NCI-H1694 (cell line): ENCODE results near the gene CPSF2.

Experiments used
- DNase-seq: peaks from one replicate; lab custom pipeline; 2025; lab: John Stamatoyannopoulos, UW

The CPSF2 gene

DNA sequence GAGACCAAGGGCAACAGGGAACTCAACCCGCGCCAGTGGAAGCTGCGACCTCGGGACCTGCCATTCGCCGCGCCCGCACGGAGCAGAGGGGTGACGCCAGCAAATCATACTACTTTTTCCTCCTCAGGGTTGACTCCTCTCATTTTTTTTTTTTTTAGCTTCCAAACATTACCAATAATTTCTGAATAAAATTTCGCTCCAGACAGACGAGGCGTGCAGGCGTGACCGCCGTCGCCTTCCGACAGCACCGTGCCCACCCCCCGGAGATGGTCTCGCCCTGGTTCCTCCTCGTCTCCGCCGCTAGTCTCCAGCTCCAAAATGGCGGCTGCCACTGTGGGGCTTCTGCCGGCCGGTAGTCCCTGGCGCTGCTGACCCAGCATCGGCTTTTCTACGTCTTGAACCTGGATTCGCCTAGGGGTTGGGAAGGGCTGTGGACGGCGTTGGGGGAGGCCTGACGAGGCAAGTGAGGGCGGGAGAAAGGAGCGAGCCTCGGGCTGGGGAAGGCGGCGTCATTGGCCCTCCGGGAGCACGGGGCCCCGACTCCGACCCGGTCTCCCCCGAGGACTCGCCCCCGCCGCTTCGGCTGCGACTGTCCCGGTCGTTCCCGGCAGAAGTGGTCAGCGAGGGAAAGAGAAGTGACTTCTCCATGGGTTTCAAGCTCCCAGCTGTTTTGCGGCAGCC lies at the start of gene CPSF2, which contains the start of gene NDUFB1:
CPSF2 (plus strand) TSS at position 300 of the 681 bp plus-strand sequence. CDS start 9,016 bp downstream, outside the sequence.
NDUFB1 (minus strand) TSS at position 37 of the 681 bp plus-strand sequence. CDS start 4,069 bp downstream, outside the sequence.
- DNase-seq: peak; percentile 79

DNA sequence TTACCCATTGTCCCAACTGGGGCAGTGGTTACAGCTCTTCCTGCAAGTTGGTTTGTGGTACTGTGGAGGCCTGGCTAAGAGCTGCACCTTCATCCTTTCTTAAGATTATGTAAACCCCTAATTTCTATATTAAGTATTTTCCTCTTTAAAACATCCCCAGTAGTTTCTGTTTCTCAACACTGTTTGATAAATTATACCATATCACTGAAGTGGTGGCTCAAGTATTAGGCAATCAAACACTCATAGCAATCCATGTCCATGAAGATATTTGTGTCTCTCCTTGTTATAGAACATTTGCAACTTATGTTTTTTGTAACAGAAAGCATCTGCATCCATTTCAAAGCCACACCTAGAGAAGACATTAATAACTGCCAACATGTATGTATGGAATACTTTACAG lies 47.2 kb upstream of the CPSF2 start:
- DNase-seq: no peak

DNA sequence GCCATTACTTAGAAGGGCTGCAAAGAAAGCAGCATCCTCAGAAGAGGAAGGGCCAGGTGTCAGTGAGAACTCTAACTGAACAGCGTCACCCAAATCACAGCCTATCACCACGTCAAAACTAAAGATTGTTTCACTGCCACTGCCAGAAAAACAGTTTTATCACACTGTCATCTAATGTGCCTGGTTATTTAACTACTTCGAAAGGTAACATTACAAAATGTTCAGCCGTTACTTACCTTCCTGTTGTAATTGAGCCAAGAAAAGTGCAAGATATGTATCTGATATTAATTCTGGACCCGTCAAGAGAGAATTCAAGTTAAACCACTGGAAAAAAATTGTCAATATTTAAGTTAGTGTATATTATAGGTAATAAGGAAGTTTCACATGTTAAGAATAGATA lies 33.3 kb upstream of the CPSF2 start:
- no peak for DNase-seq

DNA sequence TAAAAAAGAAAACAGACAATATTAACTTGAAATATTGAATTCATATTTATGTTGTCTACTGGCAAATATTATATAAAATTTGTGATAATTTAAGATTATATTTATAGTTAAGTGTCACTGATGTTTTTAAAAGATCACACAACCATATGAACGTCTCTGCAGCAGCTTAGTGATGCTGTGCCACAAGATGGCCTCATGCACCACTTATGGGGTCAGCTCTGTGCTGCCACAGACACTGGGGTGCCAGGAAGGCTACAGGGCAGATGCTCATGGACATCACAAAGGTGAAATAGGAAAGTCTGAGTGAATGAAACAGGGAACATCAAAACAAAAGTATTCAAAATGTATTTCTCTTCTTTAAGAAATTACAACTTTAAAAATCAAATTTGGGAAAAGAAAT lies 28.4 kb upstream of the CPSF2 start:
- no peak for DNase-seq

DNA sequence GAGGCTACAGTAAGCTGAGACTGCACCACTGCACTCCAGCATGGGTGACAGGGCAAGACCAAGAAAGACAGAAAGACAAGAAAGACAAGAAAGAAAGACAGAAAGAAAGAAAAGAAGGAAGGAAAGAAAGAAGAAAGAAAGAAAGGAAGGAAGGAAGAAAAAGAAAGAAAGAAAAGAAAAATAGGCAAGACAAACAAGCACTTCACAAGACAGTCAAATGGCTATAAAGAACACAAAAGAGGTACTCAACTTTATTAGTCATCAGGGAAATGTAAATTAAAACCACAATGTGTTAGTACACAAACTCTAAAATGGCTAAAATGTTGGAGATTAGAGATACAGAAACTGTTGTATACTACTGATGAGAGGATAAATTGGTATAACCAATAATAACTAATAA lies 22.0 kb upstream of the CPSF2 start:
- DNase-seq: no peak

DNA sequence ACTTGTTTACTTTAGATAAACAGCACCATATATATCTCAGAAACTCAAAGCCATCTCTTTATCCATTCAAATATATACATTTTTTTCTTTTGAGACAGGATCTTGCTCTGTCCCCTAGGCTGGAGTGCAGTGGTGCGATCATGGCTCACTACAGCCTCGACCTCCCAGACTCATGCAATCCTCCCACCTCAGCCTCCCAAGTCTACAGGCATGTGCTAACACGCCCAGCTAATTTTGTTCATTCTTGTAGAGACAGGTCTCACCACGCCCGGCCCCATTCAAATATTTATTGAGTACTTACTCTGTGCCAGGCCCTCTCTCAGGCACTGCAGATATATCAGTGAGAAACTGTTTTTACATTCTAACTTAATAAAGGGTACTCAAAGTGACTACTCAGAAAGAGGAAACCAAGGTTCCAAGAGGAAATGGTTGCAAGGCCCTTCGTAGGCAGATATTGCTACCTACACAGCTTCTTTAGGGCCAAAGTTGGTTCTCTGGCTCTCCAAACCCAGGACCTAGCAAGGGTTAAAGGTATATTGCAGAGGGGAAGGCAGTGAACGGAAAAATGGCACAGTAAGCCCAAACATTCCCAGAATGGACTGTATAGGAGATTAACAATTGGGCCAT lies 18.3 kb upstream of the CPSF2 start:
- DNase-seq: no peak

DNA sequence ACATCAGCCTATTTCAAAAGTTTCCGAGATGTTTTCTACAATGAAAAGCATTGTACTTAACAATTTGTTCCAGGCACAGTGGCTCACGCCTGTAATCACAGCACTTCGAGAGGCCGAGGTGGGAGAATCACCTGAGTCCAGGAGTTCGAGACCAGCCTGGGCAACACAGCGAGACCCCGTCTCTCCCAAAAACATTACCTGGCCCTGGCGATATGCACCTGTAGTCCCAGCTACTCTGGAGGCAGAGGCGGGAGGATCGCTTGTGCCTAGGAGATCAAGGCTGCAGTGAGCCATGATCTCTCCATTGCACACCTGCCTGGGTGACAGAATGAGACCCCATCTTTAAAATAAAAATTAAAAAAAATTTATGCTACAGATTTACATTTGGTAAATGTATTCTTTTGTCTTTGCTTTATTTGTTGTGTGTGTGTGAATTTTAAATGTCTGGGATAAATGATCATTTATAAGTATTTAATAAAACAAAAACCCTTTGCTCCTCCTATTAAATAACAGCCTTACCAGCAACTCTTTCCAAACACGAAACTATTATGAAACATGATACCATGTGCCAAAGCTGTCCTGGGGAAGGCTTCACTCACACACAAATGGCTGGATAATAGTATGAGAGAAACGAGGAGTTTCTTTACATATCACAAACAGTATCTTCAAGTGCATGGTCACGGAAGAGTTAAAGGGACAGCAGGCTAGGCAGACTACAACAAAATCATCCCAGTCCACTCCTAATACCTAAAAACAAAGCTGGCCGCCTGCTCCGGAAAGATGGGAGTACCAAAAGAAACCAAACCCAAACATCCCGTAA lies 16.5 kb upstream of the CPSF2 start:
- no peak for DNase-seq

DNA sequence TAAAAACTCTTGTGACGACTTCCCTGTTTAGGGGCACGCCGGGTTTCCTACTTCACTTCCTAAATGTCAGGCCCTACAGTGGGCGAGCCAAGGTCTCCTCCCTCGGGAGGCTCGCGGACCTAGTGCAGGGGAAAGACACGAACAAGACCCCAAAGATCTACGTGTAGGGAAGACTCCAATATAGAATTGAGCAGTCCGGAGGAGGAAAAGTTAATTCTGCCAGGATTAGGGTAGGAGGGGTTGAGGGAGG lies 16.0 kb upstream of the CPSF2 start:
- no peak for DNase-seq

DNA sequence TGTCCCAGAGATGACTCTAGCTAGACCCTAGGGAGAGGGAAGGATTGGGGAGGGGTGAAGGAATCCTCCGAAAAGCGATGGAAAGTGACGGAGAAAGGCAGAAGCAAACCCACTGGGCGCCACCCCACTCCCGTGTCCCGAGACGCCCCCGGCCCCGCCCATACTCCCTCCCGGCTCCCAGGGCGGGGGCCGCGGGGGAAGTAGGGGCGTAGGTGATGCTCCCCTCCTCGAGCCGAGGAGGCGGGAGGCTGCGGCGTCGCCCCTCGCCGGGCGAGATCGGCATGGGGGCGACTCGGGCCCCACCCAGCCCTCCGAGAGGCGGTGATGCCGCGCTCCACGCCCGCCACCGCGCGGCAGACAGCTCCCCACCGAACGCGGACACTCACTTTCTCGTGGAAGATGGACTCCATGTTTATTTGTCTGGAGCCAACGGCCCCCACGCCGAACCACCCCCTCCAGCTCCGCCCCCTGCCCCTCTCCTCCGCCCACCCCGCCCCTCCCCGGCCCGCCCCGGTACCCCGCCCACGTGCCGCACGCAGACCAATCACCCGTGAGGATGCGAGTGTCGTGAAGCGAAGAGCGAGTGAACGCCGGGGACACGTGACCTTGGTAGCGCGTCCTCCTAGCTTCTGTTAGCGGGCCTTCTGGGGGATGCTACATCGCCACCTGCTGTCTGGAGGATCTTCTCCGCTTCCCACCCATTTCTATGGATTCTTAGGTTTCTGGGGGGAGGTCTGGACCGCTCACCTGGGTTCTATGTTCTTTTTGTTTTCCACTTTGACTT lies 15.4 kb upstream of the CPSF2 start, which contains the start of gene ATXN3:
ATXN3 (minus strand) TSS at position 440 of the 784 bp plus-strand sequence; CDS start at position 410, 30 bp downstream.
- peak; percentile 100 for DNase-seq

DNA sequence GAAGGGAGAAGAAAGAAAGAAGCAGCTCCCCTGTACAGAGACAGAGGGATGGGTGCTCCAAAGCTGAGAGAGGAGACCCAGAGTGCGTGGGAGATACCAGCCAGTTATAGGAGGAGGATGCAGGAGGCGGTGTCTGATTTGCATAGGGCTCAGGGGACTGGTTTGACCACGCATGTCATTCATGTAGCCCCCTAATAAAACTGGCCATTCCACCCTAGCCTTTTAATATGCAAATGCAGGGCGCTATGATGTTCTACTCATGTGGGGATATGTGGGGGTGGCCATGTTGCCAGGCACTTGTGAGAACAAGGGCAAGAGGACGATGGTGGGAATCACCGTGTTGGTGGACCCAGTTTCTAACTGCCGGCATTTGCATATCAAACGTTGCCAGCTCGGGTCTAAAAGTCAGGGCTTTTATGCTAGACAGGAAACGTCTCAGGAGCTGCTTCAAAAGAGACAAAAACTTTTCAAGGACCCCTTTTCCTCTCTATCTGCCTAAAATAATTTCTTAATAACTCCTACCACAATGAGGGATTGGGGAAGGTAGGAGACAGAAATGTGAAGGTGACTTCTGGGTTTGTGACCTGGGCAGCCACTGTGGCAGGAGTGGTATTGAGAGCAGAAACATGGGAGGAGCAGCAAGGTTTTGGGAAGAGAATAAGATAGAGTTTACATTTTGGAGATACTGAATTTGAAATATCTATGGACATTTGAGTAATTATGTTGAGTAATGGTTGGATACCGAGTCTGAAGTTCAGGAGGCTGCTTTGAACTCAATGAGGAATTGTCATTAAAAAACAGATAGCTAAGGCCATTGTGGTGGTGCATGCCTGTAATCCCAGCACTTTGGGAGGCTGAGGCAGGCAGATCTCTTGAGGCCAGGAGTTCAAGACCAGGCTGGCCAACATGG lies 13.2 kb upstream of the CPSF2 start:
- DNase-seq: no peak

DNA sequence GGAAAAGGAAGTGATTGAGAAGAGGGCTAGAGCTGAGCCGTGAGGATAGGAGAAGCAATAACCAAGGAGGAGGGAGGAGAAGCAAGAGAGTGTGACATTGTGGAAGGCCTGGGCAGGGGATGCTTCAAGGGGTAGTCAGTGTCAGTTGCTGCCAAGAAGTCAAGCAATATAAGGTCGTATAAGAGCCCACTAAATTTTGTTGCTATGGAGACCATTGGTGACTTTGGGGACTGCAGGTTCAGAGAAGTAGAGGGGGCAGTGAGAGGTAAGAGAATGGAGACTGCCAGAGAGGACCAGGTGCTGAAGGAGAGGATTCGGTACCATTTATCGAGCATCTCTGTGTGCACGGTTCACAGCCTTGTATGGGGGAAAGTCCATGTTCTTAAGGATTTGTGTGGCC lies 12.3 kb upstream of the CPSF2 start:
- no peak for DNase-seq

DNA sequence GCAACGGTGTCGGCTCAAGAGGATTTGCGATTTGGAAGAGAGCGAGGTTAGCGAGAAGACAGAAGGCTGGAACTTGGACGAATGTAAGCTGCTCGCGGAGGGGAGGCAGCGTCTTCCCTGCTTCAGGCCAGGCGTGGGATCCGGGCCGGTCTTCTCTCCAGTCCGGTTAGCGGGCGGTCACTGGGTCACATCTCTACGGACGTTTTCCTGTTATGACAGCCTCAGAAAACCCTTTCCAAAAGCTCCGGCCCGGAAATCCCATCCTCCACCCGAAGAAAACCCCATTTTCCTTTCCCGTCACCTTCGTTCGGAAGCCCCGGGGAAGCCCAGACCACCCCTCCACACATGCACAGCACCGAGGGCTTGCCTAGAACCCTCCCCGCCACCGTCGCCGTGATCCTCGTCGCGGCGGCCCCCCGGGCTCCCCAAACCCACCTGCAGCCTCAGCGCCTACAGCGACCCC lies 531 bp upstream of the CPSF2 start:
- DNase-seq: no peak

DNA sequence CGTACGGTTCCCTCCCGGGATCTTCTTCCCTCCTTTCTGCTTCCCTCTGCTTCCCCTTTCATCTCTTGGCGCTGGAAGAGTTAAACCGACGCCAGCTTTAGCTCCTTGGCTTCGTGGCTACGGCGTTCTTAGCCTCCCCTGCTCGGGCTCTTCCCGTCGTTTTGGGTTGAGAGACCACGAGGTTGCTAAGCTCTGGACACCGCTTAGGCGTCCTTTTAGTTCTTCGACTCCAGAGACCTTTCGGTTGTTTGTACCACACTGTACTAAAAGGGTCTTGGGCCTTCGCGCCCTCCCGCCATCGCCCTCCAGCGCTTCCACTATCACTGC lies 545 bp downstream of the CPSF2 start:
- peak; percentile 33 for DNase-seq

DNA sequence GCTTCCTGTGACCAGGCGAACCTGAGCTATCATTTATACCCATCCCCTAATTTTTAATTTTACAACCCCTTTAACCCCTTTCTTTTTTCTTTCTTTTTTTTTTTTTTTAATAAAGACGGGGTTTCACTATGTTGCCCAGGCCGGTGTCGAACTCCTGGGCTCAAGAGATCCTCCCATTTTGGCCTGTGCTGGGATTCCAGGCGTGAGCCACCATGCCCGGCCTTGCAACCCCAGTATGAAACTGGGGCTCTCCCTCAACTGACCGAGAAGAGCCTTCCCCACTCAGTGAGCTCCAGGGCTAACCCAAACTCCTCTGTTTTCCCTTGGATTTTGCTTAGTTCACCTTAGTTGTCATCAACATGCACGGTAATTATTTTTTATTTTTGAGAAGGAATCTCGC lies 992 bp downstream of the CPSF2 start:
- no peak for DNase-seq

DNA sequence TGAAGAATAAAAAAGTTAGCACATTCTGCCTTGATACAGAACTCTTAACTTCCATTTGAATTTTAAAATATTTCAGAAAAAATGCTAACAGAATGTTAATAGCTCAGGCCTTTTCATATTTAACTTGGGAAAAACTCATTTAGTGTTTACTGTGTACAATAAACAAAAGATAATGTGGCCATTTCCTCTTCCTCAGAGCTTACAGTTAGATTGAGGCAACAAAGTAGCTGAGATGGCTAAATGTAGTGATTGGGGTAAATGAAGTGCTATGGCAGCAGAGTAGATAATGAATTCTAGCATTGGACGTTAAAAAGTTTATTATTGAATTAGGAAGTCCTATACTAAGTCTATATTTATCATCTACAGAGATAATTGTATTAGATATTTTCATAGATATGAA lies 12.7 kb downstream of the CPSF2 start:
- no peak for DNase-seq

DNA sequence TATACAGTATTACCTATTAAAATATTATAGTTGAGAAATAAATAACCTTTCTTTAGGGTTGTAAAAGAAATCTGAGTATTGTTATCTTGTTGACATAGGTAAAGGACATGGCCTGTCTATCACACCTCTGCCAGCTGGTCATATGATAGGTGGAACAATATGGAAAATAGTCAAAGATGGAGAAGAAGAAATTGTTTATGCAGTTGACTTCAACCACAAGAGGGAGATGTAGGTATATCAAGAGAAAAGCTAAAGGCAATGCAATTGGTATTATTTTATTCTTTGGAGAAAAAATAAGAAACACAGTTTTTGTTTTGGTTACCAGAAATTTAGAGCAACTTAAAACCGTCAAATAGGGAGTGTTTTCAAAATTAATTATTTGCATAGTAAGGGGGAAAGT lies 13.5 kb downstream of the CPSF2 start:
- peak; percentile 75 for DNase-seq

DNA sequence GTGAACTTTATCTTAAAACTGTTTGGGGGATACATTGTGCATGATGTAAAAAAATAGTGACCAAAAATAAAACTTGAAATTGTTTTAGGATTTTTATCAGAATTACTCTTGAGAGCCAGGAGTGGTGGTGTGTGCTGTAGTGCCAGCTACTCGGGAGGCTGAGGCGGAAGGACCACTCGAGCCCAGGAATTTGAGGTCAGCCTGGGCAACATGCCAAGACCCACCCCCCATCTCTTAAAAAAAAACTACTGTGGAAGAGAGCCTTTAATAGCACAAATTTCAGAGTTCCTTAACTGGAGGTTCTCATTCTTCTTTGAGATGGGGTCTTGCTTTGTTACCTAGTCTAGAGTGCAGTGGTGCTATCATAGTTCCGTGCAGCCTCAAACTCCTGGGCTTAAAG lies 21.5 kb downstream of the CPSF2 start:
- DNase-seq: no peak

DNA sequence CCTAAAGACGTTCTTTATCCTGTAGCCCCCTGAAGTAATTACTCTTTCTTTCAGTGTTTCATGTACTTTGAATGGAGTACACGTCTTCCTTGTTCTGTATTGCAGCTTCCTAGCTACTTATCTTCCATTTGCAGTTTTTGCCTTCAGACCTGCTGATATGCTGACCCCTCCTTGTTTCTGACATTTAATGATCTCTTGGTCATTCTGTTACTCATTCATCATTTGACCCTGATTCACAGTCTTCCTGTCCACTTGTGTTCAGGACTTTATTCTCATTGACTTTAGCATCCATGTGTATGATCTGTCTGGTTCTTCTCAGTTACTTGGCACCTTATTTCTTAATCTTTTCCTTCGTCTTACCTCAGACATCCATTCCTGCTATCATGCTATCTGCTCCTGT lies 22.2 kb downstream of the CPSF2 start:
- no peak for DNase-seq

DNA sequence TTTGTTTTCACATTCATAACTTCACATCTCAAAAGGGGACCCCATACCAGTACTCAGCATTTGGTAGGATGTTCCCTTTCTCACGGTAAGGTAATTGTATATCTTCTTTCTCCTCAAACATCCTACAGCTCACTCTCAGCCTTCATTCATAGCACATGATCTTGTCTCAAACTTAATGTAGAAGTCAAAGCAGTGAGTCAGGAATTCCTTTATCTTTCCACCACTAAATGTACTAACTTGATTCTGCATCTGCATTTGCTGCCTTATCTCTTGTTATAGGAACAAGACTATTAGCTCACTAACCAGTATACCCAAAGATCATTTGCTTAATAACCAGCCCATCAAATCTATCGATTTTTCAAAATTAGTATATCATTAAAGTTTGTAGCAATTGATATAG lies 22.9 kb downstream of the CPSF2 start:
- DNase-seq: no peak

DNA sequence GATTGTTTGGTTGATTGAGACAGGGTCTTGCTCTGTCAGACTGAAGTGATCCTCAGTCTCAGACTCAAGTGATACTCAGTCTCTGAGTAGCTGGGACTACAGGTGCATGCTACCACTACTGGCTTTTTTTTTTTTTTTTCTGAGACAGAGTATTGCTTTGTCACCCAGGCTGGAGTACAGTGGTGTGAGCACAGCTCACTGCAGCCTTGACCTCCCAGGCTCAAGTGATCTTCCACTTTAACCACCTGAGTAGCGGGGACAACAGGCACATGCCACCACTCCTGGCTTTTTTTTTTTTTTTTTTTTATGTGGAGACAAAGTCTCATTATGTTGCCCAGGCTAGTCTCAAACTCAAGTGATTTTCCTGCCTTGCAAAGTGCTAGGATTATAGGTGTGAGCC lies 31.8 kb downstream of the CPSF2 start:
- no peak for DNase-seq

DNA sequence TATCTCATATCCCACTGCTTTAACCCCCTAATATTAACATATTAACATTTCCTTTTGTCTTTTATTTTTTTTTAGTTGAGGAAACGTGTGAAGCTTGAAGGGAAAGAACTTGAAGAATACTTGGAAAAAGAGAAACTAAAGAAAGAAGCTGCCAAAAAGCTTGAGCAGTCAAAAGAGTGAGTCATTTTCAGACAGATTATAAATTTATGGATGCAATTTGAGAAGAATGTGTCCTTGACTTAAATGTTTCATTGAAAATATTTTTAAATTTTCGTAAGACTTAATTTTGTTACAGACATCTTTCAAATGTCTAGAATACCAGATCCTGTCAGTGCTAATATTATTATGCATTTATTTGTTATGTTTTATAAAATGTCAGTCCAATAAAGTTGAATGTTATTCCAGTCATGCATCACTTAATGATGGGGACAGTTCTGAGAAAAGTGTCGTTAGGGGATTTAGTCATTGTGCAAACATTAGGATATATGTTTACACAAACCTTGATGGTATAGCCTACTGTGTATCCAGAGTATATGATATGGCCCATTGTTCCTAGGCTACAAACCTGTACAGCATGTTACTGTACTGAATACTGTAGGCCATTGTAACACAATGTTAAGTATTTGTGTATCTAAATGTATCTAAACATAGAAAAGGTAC lies 32.6 kb downstream of the CPSF2 start:
- no peak for DNase-seq
